Measurements from ENCODE around the gene FHOD3. TPM values are rescaled to one million over a fixed set of nuclear protein-coding genes. Genes with fewer than 3 reads are reported as not detected.
A peak's percentile ranks its signal among the peaks of the same experiment; 100 is the strongest.

Gene FHOD3
- not detected for total RNA-seq

DNA sequence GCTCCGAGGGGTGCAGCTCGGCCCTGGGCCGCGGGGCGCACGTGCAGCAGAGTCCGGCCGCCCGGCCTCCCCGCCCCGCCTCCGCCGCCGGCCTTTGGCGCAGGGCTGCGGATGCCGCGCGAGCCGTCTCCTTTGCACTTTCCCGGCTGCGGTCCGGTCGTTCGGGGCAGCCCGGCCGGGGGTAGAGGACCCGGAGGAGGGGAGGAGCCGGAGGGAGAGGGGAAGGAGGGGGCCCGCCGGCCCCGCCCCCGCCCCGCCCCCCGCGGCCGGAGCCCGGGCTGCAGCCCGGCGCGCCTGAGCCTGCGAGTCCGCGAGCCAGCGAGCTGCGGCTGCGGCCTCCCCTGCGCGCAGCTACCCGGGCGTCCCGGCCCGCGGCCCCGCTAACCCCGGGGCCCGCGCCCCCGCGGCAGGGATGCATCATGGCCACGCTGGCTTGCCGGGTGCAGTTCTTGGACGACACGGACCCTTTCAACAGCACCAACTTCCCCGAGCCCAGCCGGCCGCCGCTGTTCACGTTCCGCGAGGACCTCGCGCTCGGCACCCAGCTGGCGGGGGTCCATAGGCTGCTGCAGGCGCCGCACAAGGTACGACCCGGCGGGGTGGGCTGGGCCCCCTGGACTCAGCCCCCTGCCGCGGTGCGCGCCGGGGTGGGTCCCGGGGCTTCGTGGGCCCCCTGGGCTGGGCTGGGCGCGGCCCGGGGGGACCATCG lies at the start of gene FHOD3:
Gene FHOD3, plus strand, starts transcription at position 297 of the 709 bp plus-strand sequence. Its CDS starts 123 bp downstream, at position 420.
- DNase-seq (ENCODE audit: low read depth in 2 of 3, low spot score in 2 of 3), result peak in 2 of 3 donors; percentile 4 to 21

DNA sequence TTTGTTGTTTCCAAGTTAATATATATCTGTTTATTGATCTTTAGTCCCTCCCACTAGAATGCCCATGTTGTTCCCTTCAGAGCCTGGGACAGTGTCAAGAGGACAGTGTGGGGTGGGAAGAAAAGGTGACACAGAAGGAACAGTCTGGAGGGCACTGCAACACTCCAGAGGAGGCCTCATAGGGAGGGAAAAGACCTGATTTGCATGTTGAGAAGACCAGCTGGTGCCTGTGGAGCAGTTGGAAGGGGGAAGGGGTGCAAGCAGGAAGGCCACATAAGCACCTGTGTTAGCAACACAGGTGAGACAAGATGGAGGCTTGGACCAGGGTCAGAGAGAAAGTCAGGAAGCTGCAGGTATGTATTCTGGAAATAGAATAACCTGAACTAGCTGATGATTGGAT lies 48.1 kb upstream of the FHOD3 start:
- no peak for DNase-seq (ENCODE audit: low read depth in 2 of 3, low spot score in 2 of 3)

DNA sequence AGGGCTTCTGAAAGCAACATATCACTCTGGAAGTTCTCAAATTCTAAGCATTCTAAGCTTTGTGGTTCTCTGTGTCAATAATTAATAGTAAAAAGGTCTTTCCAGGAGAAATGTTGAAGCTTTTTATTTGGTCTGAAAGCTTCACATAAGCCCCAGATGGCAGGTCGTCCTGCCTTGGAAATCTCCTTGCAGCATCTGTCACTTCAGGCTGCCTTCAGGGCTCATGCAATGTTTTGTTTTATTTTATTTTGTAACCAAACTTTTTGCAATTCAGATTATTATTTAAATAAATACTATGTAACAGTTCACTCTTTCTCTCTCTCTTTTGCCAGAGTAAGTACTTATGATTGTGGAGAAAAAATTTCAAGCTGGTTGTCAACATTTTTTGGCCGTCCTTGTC lies 46.7 kb upstream of the FHOD3 start:
- DNase-seq (ENCODE audit: low read depth in 2 of 3, low spot score in 2 of 3), result no peak

DNA sequence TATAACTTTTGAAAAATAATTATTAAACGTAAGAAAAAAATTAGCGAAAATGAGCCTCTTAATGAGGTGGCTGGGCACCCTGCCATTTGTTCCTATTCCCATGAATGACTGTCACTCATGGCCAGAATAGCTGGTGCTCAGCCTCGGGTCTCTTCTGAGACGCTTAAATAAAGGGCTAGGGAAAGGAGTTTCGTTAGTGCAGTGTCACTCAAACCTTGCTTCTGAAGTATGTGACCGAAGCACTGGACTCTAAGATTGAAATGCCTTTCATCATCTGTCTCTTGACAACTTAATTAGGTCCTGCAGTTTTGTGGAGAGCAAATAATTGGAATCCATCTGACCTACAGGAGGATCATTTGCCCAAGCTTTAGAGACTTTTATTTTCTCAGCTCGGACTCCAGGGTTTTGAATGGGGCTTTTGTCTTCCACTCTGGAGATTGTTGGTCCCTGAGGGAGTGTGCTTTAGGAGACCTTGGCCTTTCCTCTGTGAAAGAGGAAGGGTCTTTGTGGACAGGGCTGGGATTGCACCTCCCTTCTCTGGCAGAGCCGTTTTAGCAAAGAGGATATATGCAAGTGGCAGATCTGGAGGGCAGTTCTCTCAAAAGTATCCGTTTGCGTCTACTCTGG lies 42.3 kb upstream of the FHOD3 start:
- no peak for DNase-seq (ENCODE audit: low read depth in 2 of 3, low spot score in 2 of 3)

DNA sequence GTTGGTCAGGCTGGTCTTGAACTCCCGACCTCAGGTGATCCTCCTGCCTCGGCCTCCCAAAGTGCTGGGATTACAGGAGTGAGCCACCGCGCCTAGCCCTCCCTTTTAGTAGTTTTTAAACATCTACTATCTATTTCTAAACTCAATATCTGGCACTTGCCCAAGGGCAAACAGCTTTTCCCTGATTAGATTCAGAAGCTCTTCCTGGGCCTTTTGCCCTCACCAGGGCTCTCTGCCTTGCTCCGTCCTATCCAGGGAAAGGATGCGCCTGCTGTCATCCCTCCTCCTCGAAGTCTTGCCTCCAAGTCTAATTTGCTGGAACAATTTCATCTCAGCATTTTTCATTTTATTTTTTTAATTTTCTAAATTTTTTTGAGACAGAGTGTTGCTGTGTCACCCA lies 41.4 kb upstream of the FHOD3 start:
- no peak for DNase-seq (ENCODE audit: low read depth in 2 of 3, low spot score in 2 of 3)

DNA sequence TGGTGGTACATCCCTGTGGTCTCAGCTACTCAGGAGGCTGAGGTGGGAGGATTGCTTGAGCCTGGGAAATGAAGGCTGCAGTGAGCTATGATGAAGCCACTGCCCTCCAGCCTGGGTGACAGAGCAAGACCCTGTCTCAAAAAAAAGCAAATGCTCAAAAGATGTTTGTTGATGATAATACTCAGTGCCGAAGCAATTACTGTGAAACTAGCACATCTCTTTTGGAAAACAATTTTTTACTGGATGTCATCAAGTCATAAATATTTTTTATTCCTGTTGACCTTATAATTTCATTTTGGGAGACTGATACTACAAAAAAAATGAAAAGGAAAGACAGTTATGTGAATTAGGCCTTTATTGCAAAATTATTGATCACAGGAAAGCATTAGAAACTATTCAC lies 34.5 kb upstream of the FHOD3 start:
- DNase-seq (ENCODE audit: low read depth in 2 of 3, low spot score in 2 of 3), result no peak

DNA sequence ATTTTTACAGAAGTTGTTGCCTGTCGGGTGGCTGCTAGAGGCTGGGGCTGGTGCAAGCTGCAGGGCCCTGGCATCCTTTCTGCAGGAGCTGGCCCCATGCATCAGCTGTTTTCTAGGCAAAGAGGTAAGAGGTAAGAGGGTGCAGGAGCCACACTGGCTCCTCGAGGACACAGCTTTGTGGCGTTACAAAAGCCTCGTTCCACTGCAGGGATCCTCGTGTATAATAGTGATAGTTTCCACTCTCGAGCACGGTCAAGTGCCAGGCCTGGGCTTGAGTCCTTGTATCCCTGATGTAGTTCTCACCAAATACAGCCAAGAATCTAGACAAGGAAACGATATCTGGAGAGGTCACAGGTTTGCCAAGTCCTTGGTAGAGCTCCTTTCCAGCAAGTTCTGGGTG lies 33.2 kb upstream of the FHOD3 start:
- no peak for DNase-seq (ENCODE audit: low read depth in 2 of 3, low spot score in 2 of 3)

DNA sequence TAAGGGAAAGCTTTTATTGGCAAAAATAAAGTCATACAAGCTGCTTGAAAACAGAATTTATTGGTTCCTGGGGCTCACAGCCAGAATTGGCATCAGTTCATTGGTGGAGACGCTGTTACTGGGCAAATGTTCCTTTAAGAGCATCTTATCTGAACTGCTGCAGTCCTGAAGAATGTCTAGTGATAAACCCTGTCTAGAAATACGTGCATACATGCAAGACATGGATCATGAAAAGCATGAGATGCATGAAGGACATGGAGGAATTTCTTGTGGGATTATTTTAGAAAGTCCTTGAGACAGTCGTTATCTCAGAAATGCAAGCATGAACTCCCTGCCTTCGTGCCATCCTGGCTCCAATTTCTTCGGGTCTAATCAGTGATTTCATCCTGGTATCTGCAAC lies 32.5 kb upstream of the FHOD3 start:
- DNase-seq (ENCODE audit: low read depth in 2 of 3, low spot score in 2 of 3), result no peak

DNA sequence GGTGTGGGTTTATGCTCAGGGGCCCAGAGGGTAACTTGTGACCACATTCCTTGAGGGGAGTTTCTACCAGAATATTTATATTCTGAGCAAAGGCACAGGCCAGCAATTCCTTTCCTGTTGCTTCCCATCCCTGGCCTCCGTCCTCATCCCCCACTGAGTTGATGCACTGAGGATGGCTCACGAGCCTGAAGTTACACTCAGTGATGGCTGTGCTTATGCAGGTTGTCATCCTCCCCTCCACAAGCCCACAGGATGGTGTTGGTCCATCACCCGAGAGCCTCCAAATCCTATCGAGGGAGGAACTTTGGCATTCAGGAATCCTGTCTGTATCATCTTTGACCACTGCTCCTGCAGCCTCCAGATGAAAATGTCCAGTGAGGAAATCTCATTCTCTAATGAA lies 28.4 kb upstream of the FHOD3 start:
- no peak for DNase-seq (ENCODE audit: low read depth in 2 of 3, low spot score in 2 of 3)

DNA sequence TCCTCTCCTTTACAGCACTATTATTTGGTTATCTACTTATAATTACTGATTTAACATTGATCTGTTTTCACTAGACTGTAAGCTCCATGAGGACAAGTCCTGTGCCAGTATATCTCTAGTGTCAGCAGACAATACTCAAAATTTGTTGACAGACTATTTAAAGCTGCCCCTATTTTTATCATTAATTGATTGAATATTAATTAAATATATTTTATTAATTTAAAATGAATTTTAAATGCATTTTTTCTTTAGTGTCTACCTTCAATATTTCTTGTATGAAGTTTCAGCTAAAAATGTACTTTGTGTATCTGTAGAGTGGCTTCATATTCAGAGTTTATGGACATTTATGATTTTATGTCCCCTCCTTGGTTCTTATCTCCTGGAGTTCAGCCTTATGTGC lies 26.4 kb upstream of the FHOD3 start:
- no peak for DNase-seq (ENCODE audit: low read depth in 2 of 3, low spot score in 2 of 3)

DNA sequence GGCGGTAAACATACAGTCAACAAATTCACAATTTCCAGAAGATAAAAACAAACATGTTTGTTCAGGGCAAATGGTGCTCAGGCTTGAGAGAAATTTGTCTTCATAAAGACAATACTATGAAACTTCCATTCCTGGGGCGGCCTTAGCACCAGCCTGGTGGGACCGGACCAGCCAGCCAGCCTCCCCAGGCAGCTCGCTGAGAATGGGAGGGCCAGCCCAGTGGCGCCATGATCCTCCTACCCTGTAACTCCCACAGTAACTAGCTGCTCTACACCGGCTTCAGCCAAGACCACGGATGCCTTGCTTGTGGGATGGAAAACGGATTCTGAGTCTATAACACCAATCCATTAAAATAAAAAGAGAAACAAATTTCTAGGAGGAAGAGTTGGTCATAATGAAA lies 24.2 kb upstream of the FHOD3 start:
- DNase-seq (ENCODE audit: low read depth in 2 of 3, low spot score in 2 of 3), result no peak

DNA sequence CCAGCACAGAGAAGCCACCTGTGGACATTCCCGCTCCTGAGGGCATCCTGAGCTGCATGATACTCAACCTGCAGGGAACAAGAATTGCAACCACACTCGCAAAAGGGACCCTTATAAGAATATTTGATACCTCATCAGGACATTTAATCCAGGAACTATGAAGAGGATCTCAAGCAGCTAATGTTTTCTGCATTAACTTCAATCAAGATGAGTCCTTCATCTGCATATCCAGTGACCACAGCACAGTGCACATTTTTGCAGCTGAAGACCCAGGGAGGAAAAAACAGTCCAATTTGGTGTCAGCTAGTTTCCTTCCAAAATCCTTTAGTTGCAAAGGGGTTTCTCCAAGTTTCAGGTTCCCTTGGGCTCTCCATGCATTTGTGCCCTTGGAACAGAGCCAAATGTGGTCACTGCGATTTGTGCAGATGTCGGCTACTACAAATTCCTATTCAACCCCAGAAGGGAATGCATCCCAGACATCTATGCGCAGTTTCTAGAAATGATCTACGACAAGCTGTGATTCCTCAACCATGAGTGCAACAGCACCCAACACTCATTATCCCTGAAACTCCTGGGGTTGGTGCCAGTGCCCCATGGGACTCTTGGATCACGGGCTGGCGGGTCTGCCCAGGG lies 23.3 kb upstream of the FHOD3 start:
- DNase-seq (ENCODE audit: low read depth in 2 of 3, low spot score in 2 of 3), result no peak

DNA sequence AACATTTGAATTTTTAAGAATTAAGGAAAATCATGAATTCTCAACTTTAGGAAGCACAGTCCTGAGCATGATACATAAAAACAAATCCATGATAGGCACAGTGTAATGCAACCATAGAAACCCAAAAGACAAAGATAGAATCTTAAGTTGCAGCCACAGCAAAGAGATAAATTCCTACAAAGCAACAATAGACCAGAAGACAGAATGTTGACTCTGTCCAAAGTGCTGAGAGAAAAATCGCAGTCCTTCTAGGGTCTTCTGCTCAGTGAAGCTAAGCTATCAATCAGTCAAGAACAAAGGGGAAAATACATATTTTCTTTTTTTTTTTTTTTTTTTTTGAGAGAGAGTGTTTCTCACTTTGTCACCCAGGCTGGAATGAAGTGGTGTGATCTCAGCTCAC lies 22.0 kb upstream of the FHOD3 start:
- DNase-seq (ENCODE audit: low read depth in 2 of 3, low spot score in 2 of 3), result no peak

DNA sequence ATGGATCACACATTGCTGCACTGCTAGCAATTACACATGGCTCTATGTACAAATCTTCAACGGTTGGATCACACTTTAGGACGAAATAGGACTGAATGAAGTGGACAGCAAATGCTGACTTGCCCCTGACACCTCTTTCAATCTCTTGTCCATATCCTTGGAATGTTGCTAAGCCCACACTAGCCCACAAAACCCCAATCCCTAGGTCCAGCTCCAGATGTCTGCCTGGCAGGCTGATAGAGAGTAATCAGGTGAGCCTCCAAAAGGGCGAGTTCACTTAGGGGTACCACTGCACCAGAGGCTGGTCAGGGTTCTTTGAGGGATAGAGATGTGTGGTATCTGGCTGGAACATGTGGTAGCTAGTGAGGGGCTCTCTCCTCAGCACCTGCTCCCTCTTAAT lies 18.5 kb upstream of the FHOD3 start:
- no peak for DNase-seq (ENCODE audit: low read depth in 2 of 3, low spot score in 2 of 3)

DNA sequence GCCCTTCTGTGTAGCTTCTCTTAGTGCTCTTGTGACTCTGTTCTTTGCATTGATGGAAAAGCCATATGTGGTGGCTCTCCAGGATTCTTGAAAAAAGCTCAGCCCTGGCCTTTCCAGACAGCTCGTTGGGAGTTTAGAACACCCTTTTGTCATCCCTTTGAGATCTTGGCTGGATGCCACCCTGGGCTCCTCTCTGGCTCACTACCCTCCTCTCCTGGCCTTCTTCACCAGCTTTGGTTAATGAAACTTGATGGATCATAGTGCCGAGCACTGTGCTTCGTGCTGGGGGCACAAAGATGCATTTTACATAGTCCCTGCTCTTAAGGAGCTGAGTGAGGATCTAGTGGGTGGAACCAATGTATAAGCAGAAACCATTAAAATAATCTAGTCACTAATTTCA lies 15.6 kb upstream of the FHOD3 start:
- no peak for DNase-seq (ENCODE audit: low read depth in 2 of 3, low spot score in 2 of 3)

DNA sequence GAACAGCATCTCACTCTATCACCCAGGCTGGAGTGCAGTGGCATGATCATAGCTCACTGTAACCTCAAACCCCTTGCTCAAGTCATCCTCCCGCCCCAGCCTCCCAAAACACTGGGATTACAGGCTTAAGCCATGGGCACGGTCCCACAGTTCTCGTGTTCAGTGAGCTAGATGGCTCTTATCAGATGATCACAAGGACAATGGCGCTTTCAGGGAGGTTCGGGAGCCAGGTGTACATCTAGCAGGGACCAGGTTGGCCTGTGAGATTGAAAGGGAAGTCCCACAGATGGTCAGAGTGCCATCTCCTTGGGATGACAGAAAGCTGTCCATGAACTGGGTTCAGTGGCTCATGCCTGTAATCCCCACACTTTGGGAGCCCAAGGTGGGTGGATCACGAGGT lies 14.1 kb upstream of the FHOD3 start:
- DNase-seq (ENCODE audit: low read depth in 2 of 3, low spot score in 2 of 3), result no peak

DNA sequence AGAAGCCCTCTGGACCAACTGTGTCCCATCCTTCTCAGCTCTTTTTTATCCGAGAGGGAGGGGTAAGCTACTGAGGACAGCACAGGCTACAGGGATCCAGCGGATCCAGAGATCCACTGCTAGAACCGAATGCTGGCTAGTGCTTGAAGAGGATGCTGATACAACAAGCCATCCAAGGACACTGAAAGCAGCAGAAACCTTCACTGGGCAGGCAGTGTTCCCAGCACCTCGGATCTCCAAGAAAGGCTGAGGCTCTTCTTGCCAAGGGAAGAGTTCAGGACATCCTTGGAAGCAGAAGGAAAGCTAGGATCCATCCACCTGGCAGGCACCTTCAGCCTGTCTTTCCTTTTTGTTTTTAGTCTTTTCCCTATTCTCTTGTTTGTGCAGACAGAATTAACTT lies 13.2 kb upstream of the FHOD3 start:
- no peak for DNase-seq (ENCODE audit: low read depth in 2 of 3, low spot score in 2 of 3)

DNA sequence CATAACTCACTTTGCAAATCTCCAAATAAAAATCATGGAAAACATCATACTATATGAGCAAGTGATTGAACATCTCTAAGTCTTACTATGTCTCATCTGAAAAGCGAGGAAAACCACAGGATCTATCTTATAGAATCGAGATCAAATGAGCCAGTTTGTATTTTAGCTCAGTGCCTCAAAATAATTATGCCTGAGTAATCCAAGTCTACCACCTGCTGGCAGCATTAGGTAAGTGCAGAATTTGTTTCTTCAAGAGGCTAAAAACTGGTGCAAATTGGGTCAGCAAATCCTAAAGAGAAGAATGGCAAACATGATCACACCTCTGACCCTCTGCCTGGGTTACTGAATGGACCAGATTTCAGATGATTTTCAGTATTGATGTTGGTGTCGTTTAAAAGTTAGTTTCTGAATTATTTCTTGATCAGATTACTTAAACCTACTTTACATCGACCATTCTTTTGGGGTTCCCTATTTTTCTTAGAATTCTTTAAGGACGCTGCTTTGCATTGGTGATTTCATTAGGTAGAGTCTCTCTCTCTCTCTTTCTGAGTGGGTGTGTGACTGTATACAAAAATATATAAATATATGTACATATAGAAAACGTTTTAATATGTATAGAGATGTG lies 12.7 kb upstream of the FHOD3 start:
- DNase-seq (ENCODE audit: low read depth in 2 of 3, low spot score in 2 of 3), result peak; percentile 25 to 84 (median 54)

DNA sequence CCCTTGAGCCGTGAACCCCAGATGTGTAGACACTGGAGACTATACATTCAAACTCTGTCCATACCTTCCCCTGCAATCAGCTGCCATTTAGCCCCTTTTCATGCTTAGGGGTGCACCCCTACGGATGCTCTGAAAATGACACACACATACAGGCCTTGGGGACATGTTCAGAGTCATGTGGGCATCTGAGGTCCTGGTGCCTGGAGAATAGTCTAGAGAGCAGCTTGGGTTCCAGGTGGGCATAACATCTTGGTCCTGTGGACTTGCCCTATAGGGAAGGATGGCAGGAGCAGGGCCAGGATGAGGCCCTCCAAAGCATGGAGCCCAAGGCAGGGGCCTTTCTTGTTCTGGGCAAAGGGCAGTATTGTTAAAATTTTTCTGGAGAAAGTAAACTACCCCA lies 9.9 kb upstream of the FHOD3 start:
- no peak for DNase-seq (ENCODE audit: low read depth in 2 of 3, low spot score in 2 of 3)

DNA sequence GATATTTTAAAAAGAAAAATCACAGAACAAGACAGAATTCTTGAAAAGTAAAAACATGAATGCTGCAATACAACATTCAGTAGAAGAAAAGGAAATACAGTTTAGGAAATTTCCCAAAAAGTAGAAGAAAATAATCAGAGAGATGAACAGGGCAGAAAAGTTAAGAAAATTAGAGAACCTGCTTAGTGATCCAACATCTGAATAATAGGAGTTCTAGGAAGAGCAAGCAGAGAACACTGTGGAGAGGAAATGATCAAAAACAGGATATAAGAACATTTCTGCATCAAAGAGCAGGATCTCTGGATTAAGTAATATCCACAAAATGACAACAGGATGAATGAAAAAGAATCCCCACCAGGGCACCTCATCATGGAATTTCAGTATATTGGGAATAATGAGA lies 8.8 kb upstream of the FHOD3 start:
- no peak for DNase-seq (ENCODE audit: low read depth in 2 of 3, low spot score in 2 of 3)

DNA sequence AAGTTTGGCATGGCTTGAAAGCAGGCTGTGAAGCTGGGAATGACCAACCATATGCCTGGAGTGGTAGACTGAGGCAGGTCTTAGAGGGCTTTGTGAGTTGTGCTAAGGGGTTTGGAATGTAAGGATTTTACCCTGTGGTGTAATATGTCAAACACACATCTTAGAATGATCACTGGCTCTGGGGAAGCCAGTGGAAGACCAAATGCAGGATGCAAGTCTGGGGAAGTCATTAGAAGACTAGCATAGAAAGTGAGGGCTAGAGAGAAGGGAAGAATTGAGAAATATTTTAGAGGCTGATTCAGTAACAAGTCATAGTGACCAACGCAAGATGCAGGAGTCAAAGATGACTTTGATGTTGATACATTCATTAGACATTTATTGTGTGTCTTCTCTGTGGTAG lies 3.5 kb upstream of the FHOD3 start:
- no peak for DNase-seq (ENCODE audit: low read depth in 2 of 3, low spot score in 2 of 3)

DNA sequence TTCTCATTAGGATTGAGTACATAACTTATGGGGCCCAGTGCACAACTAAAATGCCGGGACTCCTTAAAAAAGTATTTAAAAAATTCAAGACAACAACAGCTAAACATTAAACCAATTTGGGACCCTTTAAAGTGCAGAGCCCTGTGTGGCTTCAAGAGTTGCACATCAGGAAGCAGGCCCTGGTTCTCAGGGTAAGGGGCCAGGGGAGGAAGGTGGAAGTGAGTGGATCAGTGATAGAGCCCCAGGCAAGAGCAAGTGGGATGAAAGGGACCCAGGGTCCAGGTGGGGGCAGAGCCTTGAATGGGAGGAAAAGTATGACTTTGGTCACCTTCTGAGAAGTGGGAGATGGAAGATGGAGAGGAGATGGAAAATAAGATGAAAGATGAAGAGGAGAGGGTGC lies 2.3 kb upstream of the FHOD3 start:
- DNase-seq (ENCODE audit: low read depth in 2 of 3, low spot score in 2 of 3), result no peak

Data from hematopoietic multipotent progenitor cell (in vitro differentiated cells).